Measurements from ENCODE around the gene STPG1.

STPG1 gene

DNA sequence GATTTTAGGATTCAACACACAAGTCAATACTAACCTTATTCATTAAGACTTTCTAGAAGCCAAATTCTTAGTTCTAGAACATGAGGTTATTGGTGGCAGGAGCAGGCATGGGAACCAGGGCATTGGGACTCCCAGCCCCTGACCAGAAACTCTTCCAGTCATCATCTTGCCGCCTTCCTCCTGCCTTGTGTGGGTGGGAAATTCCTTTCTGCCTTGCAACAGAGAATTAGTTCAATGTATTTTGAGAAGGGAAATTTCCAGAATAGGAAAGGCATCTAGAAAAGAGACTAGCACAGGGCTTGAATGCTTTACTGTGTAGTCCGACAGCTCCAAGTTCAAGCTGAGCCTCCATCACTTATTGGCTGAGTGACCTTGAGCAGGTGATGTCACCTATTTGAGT, 85.7 kb downstream of the STPG1 start:
- ATAC-seq (ENCODE audit: low read depth): no peak
- H3K27ac ChIP-seq (ENCODE audit: poor library complexity, severe bottlenecking): no peak overlapping the region
- H3K9me3 ChIP-seq (ENCODE audit: severe bottlenecking): no peaks in the 10 kb centered on the region
- no peak for DNase-seq (ENCODE audit: low spot score)
- TF ChIP-seq CTCF (IDR thresholded peaks at IDR 0.05; ENCODE audit: poor library complexity, severe bottlenecking): no peak
- H3K4me3 ChIP-seq (ENCODE audit: severe bottlenecking): no peak overlapping the region
- no peaks in the 10 kb centered on the region for H3K27me3 ChIP-seq (ENCODE audit: insufficient read depth, poor library complexity, severe bottlenecking)
- no peaks in the 10 kb centered on the region for H3K36me3 ChIP-seq (ENCODE audit: low read depth)
- peaks cover 26% of the 10 kb centered on the region for H3K4me1 ChIP-seq (ENCODE audit: insufficient read depth, poor library complexity, severe bottlenecking)

DNA sequence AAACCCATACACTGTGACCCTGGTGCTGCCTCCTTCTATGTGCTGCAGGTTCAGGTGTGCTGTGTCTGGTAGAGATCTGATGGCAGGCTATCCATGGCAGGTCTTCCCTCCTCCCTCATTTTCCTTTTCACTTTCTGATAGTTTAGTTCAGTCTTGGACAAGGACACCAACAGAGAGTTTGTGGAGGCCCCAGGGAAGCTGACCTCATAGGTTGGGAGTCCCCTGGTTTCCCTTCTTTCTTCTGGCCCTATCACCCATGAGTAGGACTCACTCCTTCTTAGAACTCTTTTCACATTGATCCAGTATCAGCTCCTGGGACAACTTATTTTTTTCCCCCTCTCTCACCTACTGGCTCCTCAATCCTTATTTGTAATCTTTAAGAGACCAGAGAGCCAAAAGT, 86.1 kb downstream of the STPG1 start:
- Histone ChIP-seq H3K4me3 (ENCODE audit: severe bottlenecking) (no peak overlapping the region), H3K9me3 (ENCODE audit: severe bottlenecking) (no peaks in the 10 kb centered on the region), H3K27me3 (ENCODE audit: insufficient read depth, poor library complexity, severe bottlenecking) (no peaks in the 10 kb centered on the region), H3K36me3 (ENCODE audit: low read depth) (no peaks in the 10 kb centered on the region), H3K4me1 (ENCODE audit: insufficient read depth, poor library complexity, severe bottlenecking) (peaks cover 30% of the 10 kb centered on the region), H3K27ac (ENCODE audit: poor library complexity, severe bottlenecking) (no peak overlapping the region)
- TF ChIP-seq CTCF (IDR thresholded peaks at IDR 0.05; ENCODE audit: poor library complexity, severe bottlenecking): no peak
- no peak for ATAC-seq (ENCODE audit: low read depth)
- no peak for DNase-seq (ENCODE audit: low spot score)

DNA sequence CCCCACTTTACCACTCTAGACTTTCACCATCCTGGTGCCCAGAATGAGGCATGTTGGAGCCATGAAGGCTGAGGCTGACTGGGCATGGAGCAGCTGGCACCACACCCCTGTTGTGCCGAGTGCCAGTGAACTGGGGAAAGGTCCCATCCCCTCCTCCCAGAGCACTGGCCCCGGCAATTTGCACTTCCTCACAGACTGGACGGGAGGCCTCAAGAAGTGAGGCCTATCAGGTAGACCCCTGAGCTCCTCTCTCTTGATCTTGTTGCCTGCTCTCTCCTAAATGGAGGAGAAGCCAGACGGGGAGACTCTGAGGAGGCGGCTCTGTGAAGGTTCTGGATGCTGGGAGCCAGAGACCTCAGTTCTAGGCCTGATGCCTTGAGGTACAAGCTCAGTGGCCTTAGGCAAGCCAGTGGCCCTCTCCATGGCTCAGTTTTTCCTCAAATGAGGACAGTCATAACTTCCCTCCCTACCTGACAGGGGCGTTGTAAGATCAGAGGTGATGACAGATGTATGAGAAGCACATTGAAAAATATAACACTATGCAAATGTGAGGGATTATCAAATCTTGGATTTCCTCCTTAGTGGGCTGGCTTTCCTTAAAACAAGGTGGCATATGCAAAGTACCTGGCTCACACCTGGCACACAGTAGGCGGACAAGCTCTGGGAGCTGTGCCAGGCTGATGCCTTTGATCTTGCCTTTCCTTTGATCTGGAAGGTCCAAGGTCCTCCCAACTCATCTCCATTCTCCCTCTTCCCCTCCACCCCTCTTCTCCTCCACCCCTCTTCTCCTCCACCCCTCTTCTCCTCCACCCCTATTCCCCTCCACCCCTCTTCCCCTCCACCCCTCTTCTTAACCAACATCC, 87.8 kb downstream of the STPG1 start:
- Histone ChIP-seq H3K4me1 (ENCODE audit: insufficient read depth, poor library complexity, severe bottlenecking) (peaks cover 40% of the 10 kb centered on the region), H3K9me3 (ENCODE audit: severe bottlenecking) (no peaks in the 10 kb centered on the region), H3K4me3 (ENCODE audit: severe bottlenecking) (no peak overlapping the region), H3K27ac (ENCODE audit: poor library complexity, severe bottlenecking) (no peak overlapping the region), H3K36me3 (ENCODE audit: low read depth) (no peaks in the 10 kb centered on the region), H3K27me3 (ENCODE audit: insufficient read depth, poor library complexity, severe bottlenecking) (no peaks in the 10 kb centered on the region)
- ATAC-seq (ENCODE audit: low read depth): no peak
- no peak for DNase-seq (ENCODE audit: low spot score)
- TF ChIP-seq CTCF (IDR thresholded peaks at IDR 0.05; ENCODE audit: poor library complexity, severe bottlenecking): no peak

DNA sequence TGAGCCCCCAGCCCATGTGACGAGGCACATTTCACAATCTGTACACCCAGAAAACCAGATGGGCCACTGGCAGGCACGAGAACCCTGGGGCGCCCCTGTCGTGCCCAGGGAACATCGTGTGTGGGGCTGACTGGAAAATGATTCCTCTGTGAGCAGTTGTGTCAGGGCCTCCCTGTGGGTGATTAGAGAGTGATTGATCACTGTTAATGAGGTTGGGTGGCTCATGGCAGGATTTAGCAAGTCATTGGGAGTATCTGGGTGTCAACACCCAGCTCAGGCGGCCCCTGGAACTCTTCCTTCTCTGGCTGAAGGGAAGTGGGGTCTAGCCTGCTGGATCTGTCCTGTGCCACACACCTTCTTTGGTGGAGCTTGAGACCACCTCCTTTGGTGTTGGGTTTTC, 88.7 kb downstream of the STPG1 start:
- Histone ChIP-seq H3K4me1 (ENCODE audit: insufficient read depth, poor library complexity, severe bottlenecking) (peaks cover 39% of the 10 kb centered on the region), H3K36me3 (ENCODE audit: low read depth) (no peaks in the 10 kb centered on the region), H3K27me3 (ENCODE audit: insufficient read depth, poor library complexity, severe bottlenecking) (no peaks in the 10 kb centered on the region), H3K27ac (ENCODE audit: poor library complexity, severe bottlenecking) (no peak overlapping the region), H3K4me3 (ENCODE audit: severe bottlenecking) (no peak overlapping the region), H3K9me3 (ENCODE audit: severe bottlenecking) (no peaks in the 10 kb centered on the region)
- DNase-seq (ENCODE audit: low spot score): no peak
- TF ChIP-seq CTCF (IDR thresholded peaks at IDR 0.05; ENCODE audit: poor library complexity, severe bottlenecking): no peak
- ATAC-seq (ENCODE audit: low read depth): no peak

DNA sequence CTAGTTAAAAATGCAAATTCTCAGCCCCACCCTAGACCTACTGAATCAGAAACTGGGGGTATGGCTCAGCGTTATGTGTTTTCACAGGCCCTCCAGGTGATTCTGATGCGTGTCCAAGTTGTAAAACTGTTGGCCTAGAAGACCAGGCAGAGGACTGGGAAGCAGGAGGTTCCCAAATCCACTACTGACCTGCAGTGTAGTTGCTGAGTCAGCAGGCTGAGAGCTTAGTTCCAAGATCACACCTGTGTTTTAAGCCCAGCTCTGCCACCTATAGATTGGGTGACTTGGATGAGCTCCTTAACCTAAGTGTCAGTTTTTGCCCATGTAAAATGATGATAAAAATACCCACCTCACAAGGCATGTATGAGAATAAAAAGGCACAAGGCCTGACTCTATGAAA, 90.3 kb downstream of the STPG1 start:
- DNase-seq (ENCODE audit: low spot score) (no peak), ATAC-seq (ENCODE audit: low read depth) (no peak)
- Histone ChIP-seq H3K27ac (ENCODE audit: poor library complexity, severe bottlenecking) (peak overlapping the region; percentile 89), H3K4me1 (ENCODE audit: insufficient read depth, poor library complexity, severe bottlenecking) (peaks cover 43% of the 10 kb centered on the region), H3K36me3 (ENCODE audit: low read depth) (no peaks in the 10 kb centered on the region), H3K27me3 (ENCODE audit: insufficient read depth, poor library complexity, severe bottlenecking) (no peaks in the 10 kb centered on the region), H3K9me3 (ENCODE audit: severe bottlenecking) (no peaks in the 10 kb centered on the region), H3K4me3 (ENCODE audit: severe bottlenecking) (no peak overlapping the region)
- TF ChIP-seq CTCF (IDR thresholded peaks at IDR 0.05; ENCODE audit: poor library complexity, severe bottlenecking): peak; percentile 21

All from RWPE2 (cell line).